Measurements from ENCODE around the gene DHX57. TPM values are rescaled to one million over a fixed set of nuclear protein-coding genes. Genes with fewer than 3 reads are reported as not detected.
"Not testable (repeated sequence)": the region's sequence is repeated elsewhere in the genome, so short reads cannot be mapped to it uniquely, and the experiment has no call there.

DHX57 gene
- total RNA-seq, 4 donors from 2014 or later: 12.0 to 23.3 (median 16.4) TPM

GRCh38 chr2:38797953-38798352, 77.8 kb downstream of the DHX57 start:
- TF ChIP-seq POLR2A (IDR thresholded peaks at IDR 0.05) (no peak), EP300 (IDR thresholded peaks at IDR 0.05) (no peak), POLR2AphosphoS5 (IDR thresholded peaks at IDR 0.05) (no peak)
- TF ChIP-seq, protein P1, sequence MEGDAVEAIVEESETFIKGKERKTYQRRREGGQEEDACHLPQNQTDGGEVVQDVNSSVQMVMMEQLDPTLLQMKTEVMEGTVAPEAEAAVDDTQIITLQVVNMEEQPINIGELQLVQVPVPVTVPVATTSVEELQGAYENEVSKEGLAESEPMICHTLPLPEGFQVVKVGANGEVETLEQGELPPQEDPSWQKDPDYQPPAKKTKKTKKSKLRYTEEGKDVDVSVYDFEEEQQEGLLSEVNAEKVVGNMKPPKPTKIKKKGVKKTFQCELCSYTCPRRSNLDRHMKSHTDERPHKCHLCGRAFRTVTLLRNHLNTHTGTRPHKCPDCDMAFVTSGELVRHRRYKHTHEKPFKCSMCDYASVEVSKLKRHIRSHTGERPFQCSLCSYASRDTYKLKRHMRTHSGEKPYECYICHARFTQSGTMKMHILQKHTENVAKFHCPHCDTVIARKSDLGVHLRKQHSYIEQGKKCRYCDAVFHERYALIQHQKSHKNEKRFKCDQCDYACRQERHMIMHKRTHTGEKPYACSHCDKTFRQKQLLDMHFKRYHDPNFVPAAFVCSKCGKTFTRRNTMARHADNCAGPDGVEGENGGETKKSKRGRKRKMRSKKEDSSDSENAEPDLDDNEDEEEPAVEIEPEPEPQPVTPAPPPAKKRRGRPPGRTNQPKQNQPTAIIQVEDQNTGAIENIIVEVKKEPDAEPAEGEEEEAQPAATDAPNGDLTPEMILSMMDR (IDR thresholded peaks at IDR 0.05): no peak
- Histone ChIP-seq H3K27me3 (no peaks in the 10 kb centered on the region), H3K36me3 (peaks cover 33% of the 10 kb centered on the region), H3K9me3 (no peaks in the 10 kb centered on the region), H3K27ac (no peak overlapping the region), H3K4me1 (no peaks in the 10 kb centered on the region), H3K4me3 (no peak overlapping the region)
- DNase-seq (ENCODE audit: low spot score in 2 of 2): no peak
- WGBS: 76% methylated on average over 3 of the region's 3 CpGs

- Histone ChIP-seq H3K4me3 (no peak overlapping the region), H3K36me3 (peaks cover 27% of the 10 kb centered on the region), H3K27me3 (no peaks in the 10 kb centered on the region), H3K4me1 (no peaks in the 10 kb centered on the region), H3K9me3 (no peaks in the 10 kb centered on the region), H3K27ac (no peak overlapping the region)
- no peak for DNase-seq (ENCODE audit: low spot score in 2 of 2)
- TF ChIP-seq EP300 (IDR thresholded peaks at IDR 0.05) (no peak), POLR2A (IDR thresholded peaks at IDR 0.05) (no peak), POLR2AphosphoS5 (IDR thresholded peaks at IDR 0.05) (no peak)
- TF ChIP-seq, protein P1 (IDR thresholded peaks at IDR 0.05): no peak
- 90% methylated on average over 10 of the region's 10 CpGs for WGBS
Measured at GRCh38 chr2:38797250-38797676, 78.5 kb downstream of the DHX57 start.

GRCh38 chr2:38795016-38795415, 80.7 kb downstream of the DHX57 start:
- H3K27ac ChIP-seq; H3K9me3 ChIP-seq; DNase-seq (ENCODE audit: low spot score in 2 of 2); H3K4me3 ChIP-seq; H3K27me3 ChIP-seq; H3K4me1 ChIP-seq: not testable (repeated sequence)
- peaks cover 13% of the 10 kb centered on the region for H3K36me3 ChIP-seq
- WGBS: 92% methylated on average over 7 of the region's 7 CpGs

DNA sequence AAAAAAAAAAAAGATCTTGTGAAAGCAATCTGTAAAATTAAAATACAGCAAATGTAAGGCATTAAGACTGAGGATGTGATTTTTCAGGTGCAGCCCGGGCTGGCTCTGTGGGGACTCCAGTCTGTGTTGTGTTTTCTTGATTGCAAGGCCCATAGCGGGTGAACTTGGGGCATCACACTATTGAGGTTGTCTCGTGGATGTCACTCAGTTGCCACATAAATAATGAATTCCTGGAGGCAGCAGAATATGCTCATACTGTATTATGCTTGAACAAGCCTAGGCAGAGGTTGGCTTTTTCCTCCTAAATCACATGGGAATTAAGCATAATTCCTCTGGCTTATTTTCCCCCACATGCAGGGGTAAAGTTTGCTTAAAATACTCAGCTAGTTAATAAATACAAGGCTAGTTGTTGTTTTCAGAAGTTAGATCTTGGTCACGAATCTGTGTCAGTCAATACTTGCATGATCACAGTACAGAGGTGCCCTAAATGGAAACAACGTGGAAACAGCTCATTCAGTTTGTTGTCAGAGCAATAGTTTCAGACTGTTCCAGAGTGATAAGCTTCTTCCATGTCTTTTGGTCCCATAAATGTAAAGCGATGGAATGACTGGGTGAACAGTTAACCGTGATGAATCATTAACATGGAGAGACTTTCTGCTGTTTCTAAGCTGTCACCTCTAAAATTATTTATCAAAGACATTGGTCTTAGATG, 81.3 kb downstream of the DHX57 start:
- no peaks in the 10 kb centered on the region for H3K4me1 ChIP-seq
- 73% methylated on average over 7 of the region's 7 CpGs for WGBS

GRCh38 chr2:38793511-38793910, 82.2 kb downstream of the DHX57 start:
- H3K27me3 ChIP-seq: no peaks in the 10 kb centered on the region
- H3K4me3 ChIP-seq: no peak overlapping the region
- DNase-seq (ENCODE audit: low spot score in 2 of 2): no peak
- WGBS: 90% methylated on average over 5 of the region's 5 CpGs
- H3K27ac ChIP-seq: no peak overlapping the region
- TF ChIP-seq, protein P1 (IDR thresholded peaks at IDR 0.05): no peak
- TF ChIP-seq EP300 (IDR thresholded peaks at IDR 0.05) (no peak), POLR2AphosphoS5 (IDR thresholded peaks at IDR 0.05) (no peak), POLR2A (IDR thresholded peaks at IDR 0.05) (no peak)
- H3K9me3 ChIP-seq: no peaks in the 10 kb centered on the region
- H3K36me3 ChIP-seq: peaks cover 11% of the 10 kb centered on the region
- no peaks in the 10 kb centered on the region for H3K4me1 ChIP-seq

More for the DNA sequence above, 81.3 kb downstream of the DHX57 start:
- TF ChIP-seq POLR2A (IDR thresholded peaks at IDR 0.05) (no peak), EP300 (IDR thresholded peaks at IDR 0.05) (no peak), POLR2AphosphoS5 (IDR thresholded peaks at IDR 0.05) (no peak)
- TF ChIP-seq, protein P1 (IDR thresholded peaks at IDR 0.05): no peak
- Histone ChIP-seq H3K36me3 (peaks cover 13% of the 10 kb centered on the region), H3K27me3 (no peaks in the 10 kb centered on the region), H3K27ac (no peak overlapping the region), H3K4me3 (no peak overlapping the region), H3K9me3 (no peaks in the 10 kb centered on the region)
- no peak for DNase-seq (ENCODE audit: low spot score in 2 of 2)
